Camera-type eye (tissue), 1 donor: ENCODE results near the gene HADHA. TPM values are rescaled to one million over a fixed set of nuclear protein-coding genes. Genes with fewer than 3 reads are reported as not detected.

Experiments used
- total RNA-seq: library from RNA; depleted of rRNA; stranded (reverse); fragments of >200 nt; gene quantifications from one replicate; pipeline ENCODE4 v1.2.3, GENCODE V29; 2014

HADHA gene
- 106 TPM for total RNA-seq

DNA sequence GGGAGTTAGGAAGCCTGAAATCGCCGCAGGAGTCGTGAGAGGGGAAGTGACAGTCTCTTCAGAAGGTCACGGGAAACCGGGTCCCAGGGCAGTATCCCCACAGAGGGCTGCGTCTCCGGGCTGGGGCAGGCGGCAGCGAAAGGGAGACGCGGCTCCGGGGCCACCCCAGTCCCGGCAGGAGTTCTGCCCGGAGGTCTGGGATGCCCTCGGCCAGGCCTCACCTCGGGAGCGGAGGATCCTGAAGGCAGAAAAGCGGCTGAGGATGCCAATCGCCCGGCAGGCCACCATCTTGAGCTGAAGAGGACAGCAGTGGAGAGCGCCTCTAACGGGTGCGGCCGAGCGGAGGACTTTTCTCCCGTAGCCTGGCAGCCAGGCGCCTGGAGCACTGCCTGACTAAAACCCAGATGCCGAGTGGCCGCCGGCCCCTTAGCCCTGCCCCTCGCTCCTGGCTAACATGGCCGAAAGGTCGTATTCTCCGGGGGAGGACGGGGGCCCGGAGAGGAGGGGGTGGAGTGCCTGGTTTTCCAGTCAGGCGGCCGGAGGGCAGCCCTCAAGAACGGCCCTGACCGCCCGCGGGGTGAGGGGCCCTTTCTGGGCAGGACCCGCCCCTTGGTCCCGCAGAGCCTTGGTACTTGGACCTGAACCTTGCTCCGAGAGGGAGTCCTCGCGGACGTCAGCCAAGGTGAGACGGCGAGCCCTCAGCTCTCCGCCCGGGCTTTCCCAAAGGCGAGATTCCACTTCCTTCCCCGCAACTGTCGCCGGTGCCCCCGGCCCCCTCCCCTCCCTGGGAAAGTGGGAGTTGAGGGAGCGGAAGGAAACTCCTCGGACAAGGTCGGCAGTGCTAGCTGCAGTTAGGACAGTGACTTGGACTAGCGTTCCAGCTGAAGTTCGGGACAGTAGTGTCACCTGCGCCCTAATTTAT is at the start of gene HADHA, which contains the start of gene HADHB:
HADHA (minus strand) TSS at position 324 of the 922 bp plus-strand sequence; CDS start at position 288, 36 bp downstream.
HADHB (plus strand) TSS at position 631 of the 922 bp plus-strand sequence. CDS start 9,316 bp downstream, outside the sequence.

DNA sequence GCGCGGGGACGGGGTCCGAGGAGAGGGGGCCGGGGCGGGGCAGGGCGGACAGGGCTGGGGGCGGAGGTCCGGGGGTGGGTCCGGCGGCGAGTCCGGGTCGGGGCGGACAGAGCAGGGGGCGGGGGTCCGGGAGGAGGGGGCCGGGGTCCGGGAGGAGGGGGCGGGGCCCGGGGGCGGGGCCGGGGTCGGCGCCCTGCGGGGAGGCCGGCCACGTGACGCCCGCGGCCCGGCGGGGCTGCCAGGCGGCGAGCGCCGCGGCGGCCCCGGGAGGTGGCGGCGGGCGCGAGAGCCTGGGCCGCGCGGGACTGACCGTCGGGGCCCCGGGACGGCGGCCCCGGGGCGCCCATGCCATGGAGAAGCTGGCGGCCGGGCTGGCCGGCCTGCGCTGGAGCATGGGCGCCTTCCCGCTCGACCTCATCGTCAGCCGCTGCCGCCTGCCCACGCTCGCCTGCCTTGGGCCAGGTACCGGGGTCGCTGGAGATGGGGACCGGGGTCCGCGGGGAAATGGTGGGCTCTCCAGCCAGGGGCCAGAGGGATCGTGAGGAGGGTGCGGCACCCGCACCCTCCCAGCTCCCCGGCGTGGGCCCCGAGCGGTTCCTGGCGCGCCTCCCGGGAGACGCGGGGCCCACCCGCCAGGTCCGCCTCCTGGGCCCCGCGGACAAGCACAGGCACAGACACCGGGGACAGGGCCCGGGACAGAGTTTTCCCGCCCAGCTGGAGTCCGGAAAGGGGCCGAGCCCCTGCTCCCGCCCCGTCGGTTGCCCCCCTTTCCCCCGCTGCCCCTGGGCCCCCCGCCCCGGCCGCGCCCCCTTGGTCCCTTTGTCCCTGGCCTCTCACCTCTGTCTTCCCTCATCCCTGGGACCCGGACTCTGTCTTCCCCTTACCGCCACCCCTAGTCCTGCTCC is 71.3 kb downstream of the HADHA start, which contains the start of gene GAREM2:
GAREM2 (plus strand) TSS at position 218 of the 905 bp plus-strand sequence; CDS start at position 351, 133 bp downstream.

Other genes starting within 250 kb of the HADHA start
- gene RAB10, start 210.5 kb downstream of the HADHA start, total RNA-seq: 116 TPM
- 5.5 TPM for gene GAREM2, start 71.5 kb downstream of the HADHA start, total RNA-seq
- 111 TPM for gene HADHB, start 307 bp upstream of the HADHA start, total RNA-seq
- 34.3 TPM for gene SELENOI, start 101.5 kb upstream of the HADHA start, total RNA-seq
- not detected for gene ADGRF3, start 102.2 kb upstream of the HADHA start, total RNA-seq
- 1.3 TPM for gene DRC1, start 157.3 kb upstream of the HADHA start, total RNA-seq
- gene OTOF, start 233.5 kb upstream of the HADHA start, total RNA-seq: 0.66 TPM